Breast epithelium (tissue), 4 donors: ENCODE data around the gene GMIP. TPM values are rescaled to one million over a fixed set of nuclear protein-coding genes. Genes with fewer than 3 reads are reported as not detected.
"Not testable (repeated sequence)": the region's sequence is repeated elsewhere in the genome, so short reads cannot be mapped to it uniquely, and the experiment has no call there.

ENCODE experiments used
- DNase-seq, 2 donors: peaks; one replicate each; pipeline ENCODE4 v3.0.0-alpha.2; 2019; ENCODE audit warnings: low spot score in 2 of 2
- H3K27ac ChIP-seq, 2 donors: fragments of 200-600 bp; sonication (generic) in 1 of 2; one replicate each; pipeline ENCODE4 v1.5.1; 2016 to 2019; ENCODE audit warnings: mild to moderate bottlenecking in 1 of 2
- H3K27me3 ChIP-seq, 2 donors: fragments of 200-600 bp; sonication (generic) in 1 of 2; one replicate each; pipeline versions ENCODE4 v1.5.1 to v1.6.0; 2017 to 2019; ENCODE audit warnings: control low read depth in 1 of 2, mild to moderate bottlenecking in 1 of 2
- H3K36me3 ChIP-seq: fragments of 200-600 bp; one replicate; pipeline ENCODE4 v1.5.1; 2019
- H3K4me1 ChIP-seq, 2 donors: fragments of 200-600 bp; sonication (generic); one replicate each; pipeline ENCODE4 v1.5.1; 2016 to 2019; ENCODE audit warnings: control low read depth in 1 of 2
- H3K4me3 ChIP-seq, 3 donors: fragments of 200-600 bp; sonication (generic); 1 replicate in 2 of 3; 2 replicates in 1 of 3; pipeline ENCODE4 v1.5.1; 2016 to 2019; ENCODE audit warnings: mild to moderate bottlenecking in 3 of 3, moderate library complexity in 2 of 3
- H3K9me3 ChIP-seq, 2 donors: fragments of 200-600 bp; sonication (generic) in 1 of 2; one replicate each; pipeline ENCODE4 v1.5.1; 2016 to 2019; ENCODE audit warnings: control low read depth in 1 of 2
- CTCF ChIP-seq, 3 donors: fragments of 450-650 bp; IDR thresholded peaks; one replicate each; pipeline ENCODE4 v1.5.1; 2016 to 2017; ENCODE audit warnings: antibody characterized with exemption in 3 of 3, mild to moderate bottlenecking in 3 of 3, moderate library complexity in 3 of 3
- POLR2A ChIP-seq: fragments of 450-650 bp; IDR thresholded peaks from one replicate; pipeline ENCODE4 v1.6.1; 2016; ENCODE audit warnings: antibody characterized with exemption, mild to moderate bottlenecking, moderate library complexity
- POLR2AphosphoS5 ChIP-seq, 3 donors: sonication (generic); formaldehyde crosslinking; IDR thresholded peaks; one replicate each; pipeline ENCODE4 v1.6.1; 2017; ENCODE audit warnings: antibody characterized with exemption in 3 of 3
- intact Hi-C: fragments of 100-400 bp; cut with DNase I; formaldehyde crosslinking; loops from one replicate; pipeline ENCODE4 v1.15.1; 2023; ENCODE audit warnings: low total_unique reads
- total RNA-seq, 3 donors: library from RNA; depleted of rRNA; stranded (reverse); fragments of >200 nt; gene quantifications; one replicate each; pipeline ENCODE4 v1.1.0, GENCODE V29; 2016

Gene GMIP
- total RNA-seq, 3 donors from 2014 or later = 7.9 to 10.4 (median 8.5) TPM

- no peaks in the 10 kb centered on the region for H3K4me1 ChIP-seq
- peak within 1 kb of the TSS; percentile 84 to 94 (median 91) for H3K4me3 ChIP-seq
- H3K27ac ChIP-seq = peak within 1 kb of the TSS; percentile 91 to 93
- no peaks in the 10 kb centered on the region for H3K27me3 ChIP-seq
- H3K9me3 ChIP-seq = no peaks in the 10 kb centered on the region
- peak; percentile 54 for TF ChIP-seq POLR2A
- TF ChIP-seq POLR2AphosphoS5 (IDR thresholded peaks at IDR 0.05) = peak in 1 of 3 donors; percentile 61
- no peak for TF ChIP-seq CTCF (IDR thresholded peaks at IDR 0.05)
- H3K36me3 ChIP-seq = no peaks in the 10 kb centered on the region
- intact Hi-C loops = no loop called here
- DNase-seq = peak; percentile 90 to 93
Measured at GRCh38 chr19:19668230-19669012, 25.0 kb upstream of the GMIP start, which contains the start of gene ZNF101. ZNF101 (plus strand) TSS chr19:19668839; CDS start chr19:19668964, 125 bp downstream.

DNA sequence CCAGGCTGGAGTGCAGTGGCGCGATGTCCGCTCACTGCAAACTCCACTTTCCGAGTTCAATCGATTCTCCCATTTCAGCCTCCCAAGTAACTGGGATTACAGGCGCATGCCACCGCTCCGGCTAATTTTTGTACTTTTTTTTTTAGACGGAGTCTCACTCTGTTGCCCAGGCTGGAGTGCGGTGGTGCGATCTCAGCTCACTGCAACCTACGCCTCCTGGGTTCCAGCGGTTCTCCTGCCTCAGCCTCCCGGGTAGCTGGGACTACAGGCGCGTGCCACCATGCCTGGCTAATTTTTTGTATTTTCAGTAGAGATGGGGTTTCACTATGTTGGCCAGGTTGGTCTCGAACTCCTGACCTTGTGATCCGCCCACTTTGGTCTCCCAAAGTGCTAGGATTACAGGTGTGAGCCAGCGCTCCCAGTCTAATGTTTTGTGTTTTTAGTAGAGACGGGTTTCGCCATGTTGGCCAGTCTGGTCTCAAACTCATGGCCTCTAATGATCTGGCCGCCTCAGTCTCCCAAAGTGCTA is 22.0 kb upstream of the GMIP start:
- intact Hi-C loops, H3K27ac ChIP-seq, DNase-seq, H3K36me3 ChIP-seq, H3K27me3 ChIP-seq, H3K4me3 ChIP-seq, H3K9me3 ChIP-seq: not testable (repeated sequence)
- peaks cover 10 to 11% of the 10 kb centered on the region in 2 donors for H3K4me1 ChIP-seq

DNA sequence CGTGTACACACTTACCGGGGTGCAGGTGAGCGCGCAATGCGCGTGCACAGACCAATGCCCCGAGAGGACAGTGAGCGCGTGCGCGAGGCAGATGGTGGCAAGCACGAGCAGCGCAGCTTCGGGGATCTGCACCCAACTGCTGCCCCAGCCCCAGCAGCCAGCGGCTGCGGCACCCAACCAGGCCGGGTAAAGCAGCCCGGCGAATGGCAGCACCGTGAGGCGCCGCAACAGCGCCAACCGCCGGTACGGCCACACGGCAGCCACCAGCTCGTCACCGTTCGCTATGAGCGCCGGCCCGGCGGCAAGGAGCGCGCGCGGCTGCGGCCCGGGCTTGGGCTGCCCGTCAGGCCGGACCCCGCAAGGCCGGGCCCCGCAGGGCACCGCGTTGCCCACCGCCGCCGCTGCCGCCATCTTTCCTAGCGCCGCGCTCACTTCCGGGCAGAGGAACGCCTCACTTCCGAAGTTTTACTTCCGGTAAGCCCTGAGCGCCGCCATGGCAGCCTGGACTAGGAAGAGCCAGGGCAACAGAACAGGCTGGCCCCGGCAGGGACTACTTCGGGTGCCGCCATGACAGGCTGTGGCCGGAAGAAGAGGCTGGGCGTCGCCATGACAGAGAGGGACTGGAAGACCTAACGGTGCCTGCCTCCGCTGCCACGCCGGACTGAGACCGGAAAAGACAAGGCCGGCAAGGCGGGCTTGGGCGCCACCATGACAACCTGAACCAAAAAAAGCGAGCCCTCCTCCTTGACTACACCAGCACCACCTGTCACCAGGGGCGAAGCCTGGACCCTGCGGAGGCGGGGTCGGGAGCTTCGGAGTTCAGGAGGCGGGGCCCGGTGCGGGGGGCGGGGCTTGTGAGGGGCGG is 20.0 kb upstream of the GMIP start, which contains the start of gene ATP13A1:
Gene ATP13A1 (minus strand): TSS at position 421 of the 865 bp plus-strand sequence. CDS start 10 bp downstream, at position 411.
- Histone ChIP-seq H3K4me1 (peaks cover 10 to 11% of the 10 kb centered on the region in 2 donors), H3K36me3 (no peaks in the 10 kb centered on the region), H3K27me3 (no peaks in the 10 kb centered on the region), H3K4me3 (peak within 1 kb of the TSS; percentile 70 to 98 (median 94)), H3K9me3 (no peaks in the 10 kb centered on the region), H3K27ac (peak within 1 kb of the TSS; percentile 90 to 95)
- peak; percentile 75 to 85 (median 85) for TF ChIP-seq POLR2AphosphoS5 (IDR thresholded peaks at IDR 0.05)
- no peak for TF ChIP-seq POLR2A
- TF ChIP-seq CTCF (IDR thresholded peaks at IDR 0.05) = peak in 1 of 3 donors; percentile 27
- peak; percentile 94 to 98 for DNase-seq
- intact Hi-C loops = no loop called here

DNA sequence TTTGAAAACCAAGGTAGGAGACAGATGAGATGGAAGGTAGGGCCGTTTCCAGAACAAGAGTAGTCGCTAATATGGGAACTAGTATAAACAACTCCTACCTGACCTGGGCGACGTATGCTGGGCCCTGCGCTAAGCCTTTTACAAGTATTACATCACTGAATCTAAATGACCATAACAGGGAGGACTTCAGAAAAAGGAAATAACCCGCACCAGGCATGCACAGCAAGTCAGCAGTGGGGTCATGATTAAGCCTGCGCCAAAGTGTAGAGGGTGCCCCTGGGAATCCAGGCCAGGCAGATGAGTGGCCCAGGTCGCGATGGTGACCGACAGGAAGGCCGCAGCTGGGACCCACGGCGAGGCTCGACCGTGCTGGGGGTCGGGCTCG is 19.4 kb upstream of the GMIP start:
- no peaks in the 10 kb centered on the region for H3K9me3 ChIP-seq
- no peak for DNase-seq
- H3K4me1 ChIP-seq = peaks cover 10 to 11% of the 10 kb centered on the region in 2 donors
- H3K36me3 ChIP-seq = no peaks in the 10 kb centered on the region
- no peaks in the 10 kb centered on the region for H3K27me3 ChIP-seq
- peak overlapping the region; percentile 90 to 95 for H3K27ac ChIP-seq
- no peak for TF ChIP-seq POLR2AphosphoS5 (IDR thresholded peaks at IDR 0.05)
- no peak for TF ChIP-seq CTCF (IDR thresholded peaks at IDR 0.05)
- TF ChIP-seq POLR2A = no peak
- peak overlapping the region; percentile 70 to 98 (median 94) for H3K4me3 ChIP-seq
- intact Hi-C loops = no loop called here

- TF ChIP-seq POLR2A (no peak), POLR2AphosphoS5 (IDR thresholded peaks at IDR 0.05) (no peak), CTCF (IDR thresholded peaks at IDR 0.05) (no peak)
- no peak for DNase-seq
- Histone ChIP-seq H3K36me3 (no peaks in the 10 kb centered on the region), H3K9me3 (no peaks in the 10 kb centered on the region), H3K4me3 (peak overlapping the region; percentile 70 to 98 (median 94)), H3K27me3 (no peaks in the 10 kb centered on the region), H3K4me1 (peaks cover 10 to 11% of the 10 kb centered on the region in 2 donors), H3K27ac (peak overlapping the region; percentile 90 to 95)
- intact Hi-C loops = no loop called here
Measured at GRCh38 chr19:19662344-19662743, 18.9 kb upstream of the GMIP start.
